Central memory CD8-positive, alpha-beta T cell (primary cell): ENCODE results near the gene SNCA.

ENCODE experiments used
- ATAC-seq: fragments of 150-1000 bp; cut with Tn5 transposase; replicated peaks from 2 replicates; pipeline ENCODE4 v1.10.0; 2022; ENCODE audit warnings: mild to moderate bottlenecking, moderate FRiP score, moderate number of reproducible peaks; ENCODE audit not compliant: poor library complexity, severe bottlenecking; ENCODE audit errors: extremely low read depth
- DNase-seq, 2 donors: peaks; one replicate each; pipeline ENCODE4 v3.0.0; 2021; ENCODE audit warnings: low spot score in 2 of 2
- H3K27ac Mint-ChIP-seq: one replicate; pipeline ENCODE4 v1.8.0; 2022; ENCODE audit warnings: low read depth, mild to moderate bottlenecking, moderate library complexity, mixed read lengths
- H3K27me3 Mint-ChIP-seq: one replicate; pipeline ENCODE4 v1.8.0; 2022; ENCODE audit warnings: mixed read lengths
- H3K36me3 Mint-ChIP-seq: one replicate; pipeline ENCODE4 v1.8.0; 2022; ENCODE audit warnings: mild to moderate bottlenecking, moderate library complexity, mixed read lengths; ENCODE audit not compliant: insufficient read depth
- H3K4me1 Mint-ChIP-seq: one replicate; pipeline ENCODE4 v1.8.0; 2022; ENCODE audit warnings: mixed read lengths
- H3K4me3 Mint-ChIP-seq: one replicate; pipeline ENCODE4 v1.8.0; 2022; ENCODE audit warnings: mild to moderate bottlenecking, moderate library complexity, mixed read lengths
- H3K9me3 Mint-ChIP-seq: one replicate; pipeline ENCODE4 v1.8.0; 2022; ENCODE audit warnings: mixed read lengths

The SNCA gene

DNA sequence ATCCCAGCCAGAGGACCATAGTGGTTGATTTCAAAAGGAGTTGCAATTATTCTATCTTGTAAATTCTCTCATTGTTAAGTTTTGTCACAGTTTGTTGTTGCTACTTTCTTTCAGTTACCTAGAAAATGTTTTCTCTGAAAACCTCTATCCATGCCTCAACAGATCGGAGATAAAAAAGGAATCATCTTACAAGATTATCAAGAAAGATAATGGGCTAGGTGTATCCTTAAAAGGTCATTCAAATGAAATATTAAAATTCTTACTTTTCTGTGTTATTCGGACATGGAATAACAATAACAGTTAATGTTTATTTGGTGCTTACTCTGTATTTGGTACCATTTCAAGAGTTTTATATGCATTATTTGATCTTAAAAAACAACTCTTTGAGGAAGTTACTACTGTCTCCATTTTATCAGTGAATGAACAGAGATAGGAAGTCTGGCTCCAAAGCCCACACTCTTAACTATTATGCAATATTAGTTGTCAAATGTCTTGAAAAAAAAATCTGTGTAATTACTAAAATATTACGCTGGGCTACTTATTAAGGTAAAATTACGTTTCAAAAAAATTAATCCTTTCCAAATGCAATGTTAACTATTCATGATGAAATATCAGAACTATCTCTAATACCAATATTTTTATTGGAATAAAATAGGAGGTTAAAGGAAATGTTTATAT lies 97.5 kb downstream of the SNCA start:
- ATAC-seq (no peak), DNase-seq (no peak)
- no peak overlapping the region for H3K4me3 Mint-ChIP-seq
- H3K4me1 Mint-ChIP-seq: no peaks in the 10 kb centered on the region
- H3K9me3 Mint-ChIP-seq: no peaks in the 10 kb centered on the region
- H3K27ac Mint-ChIP-seq: no peak overlapping the region
- no peaks in the 10 kb centered on the region for H3K27me3 Mint-ChIP-seq
- H3K36me3 Mint-ChIP-seq: no peaks in the 10 kb centered on the region

DNA sequence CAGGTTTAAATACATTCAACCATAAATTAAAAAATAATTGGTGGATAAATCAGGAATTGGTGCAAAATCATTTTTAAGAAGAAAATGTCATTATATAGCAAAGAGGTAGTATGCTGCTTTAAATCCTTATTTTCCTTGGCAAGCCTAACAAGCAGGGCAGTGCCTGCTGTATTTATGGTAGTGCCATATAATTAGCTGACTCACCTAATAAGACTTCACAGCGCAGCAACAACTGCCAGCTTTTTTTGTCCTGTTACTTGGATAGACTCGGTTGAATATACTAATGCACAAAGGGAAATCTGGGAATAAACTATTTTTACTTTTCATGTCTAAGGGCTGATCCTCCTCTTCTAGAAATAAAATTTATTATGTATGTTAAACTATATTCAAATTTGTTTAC lies 99.1 kb downstream of the SNCA start:
- no peaks in the 10 kb centered on the region for H3K9me3 Mint-ChIP-seq
- H3K4me1 Mint-ChIP-seq: no peaks in the 10 kb centered on the region
- no peak overlapping the region for H3K27ac Mint-ChIP-seq
- no peak for ATAC-seq
- H3K27me3 Mint-ChIP-seq: no peaks in the 10 kb centered on the region
- no peaks in the 10 kb centered on the region for H3K36me3 Mint-ChIP-seq
- DNase-seq: no peak
- H3K4me3 Mint-ChIP-seq: no peak overlapping the region

DNA sequence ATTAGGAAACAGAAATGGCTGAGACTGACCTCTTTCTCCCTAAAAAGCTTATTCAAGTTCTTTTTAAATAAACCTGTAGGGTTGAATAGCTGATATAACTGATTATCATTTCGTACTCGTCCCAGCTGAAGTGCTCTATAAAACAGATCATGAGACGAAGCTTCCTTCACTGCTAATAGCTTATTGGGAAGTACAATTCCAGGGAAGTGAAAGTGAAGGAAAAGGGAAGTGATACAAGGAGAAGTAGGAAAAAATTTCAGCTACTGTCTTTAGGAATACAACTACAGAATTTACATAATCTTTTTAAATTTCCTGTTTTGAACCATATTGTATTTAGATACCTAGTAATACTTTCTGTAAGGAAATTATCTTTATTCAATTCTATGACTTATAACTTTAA lies 103.0 kb downstream of the SNCA start:
- Mint-ChIP-seq H3K9me3 (no peaks in the 10 kb centered on the region), H3K36me3 (no peaks in the 10 kb centered on the region), H3K4me1 (no peaks in the 10 kb centered on the region), H3K27me3 (no peaks in the 10 kb centered on the region), H3K4me3 (no peak overlapping the region), H3K27ac (no peak overlapping the region)
- ATAC-seq (no peak), DNase-seq (no peak)

DNA sequence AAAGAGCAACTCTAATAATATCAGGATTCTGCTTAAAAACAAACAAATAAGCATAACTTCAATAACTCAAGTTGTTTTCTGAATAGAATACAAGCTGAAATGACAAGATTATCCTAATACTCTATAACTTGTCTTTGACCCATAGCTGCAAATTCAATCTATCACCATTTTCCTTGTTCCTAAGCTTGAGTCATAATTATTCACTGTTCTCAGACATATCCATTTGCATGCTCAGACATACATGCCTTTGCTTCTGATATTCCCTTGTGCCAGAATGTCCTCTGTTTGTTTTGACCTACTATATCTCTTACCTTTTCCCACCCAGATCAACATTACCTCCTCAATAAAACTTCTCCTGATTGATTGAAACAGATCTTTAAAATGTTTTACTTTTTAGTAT lies 109.7 kb downstream of the SNCA start:
- no peaks in the 10 kb centered on the region for H3K9me3 Mint-ChIP-seq
- DNase-seq (no peak), ATAC-seq (no peak)
- no peak overlapping the region for H3K27ac Mint-ChIP-seq
- no peaks in the 10 kb centered on the region for H3K4me1 Mint-ChIP-seq
- H3K27me3 Mint-ChIP-seq: peaks cover 20% of the 10 kb centered on the region
- H3K36me3 Mint-ChIP-seq: no peaks in the 10 kb centered on the region
- H3K4me3 Mint-ChIP-seq: no peak overlapping the region

DNA sequence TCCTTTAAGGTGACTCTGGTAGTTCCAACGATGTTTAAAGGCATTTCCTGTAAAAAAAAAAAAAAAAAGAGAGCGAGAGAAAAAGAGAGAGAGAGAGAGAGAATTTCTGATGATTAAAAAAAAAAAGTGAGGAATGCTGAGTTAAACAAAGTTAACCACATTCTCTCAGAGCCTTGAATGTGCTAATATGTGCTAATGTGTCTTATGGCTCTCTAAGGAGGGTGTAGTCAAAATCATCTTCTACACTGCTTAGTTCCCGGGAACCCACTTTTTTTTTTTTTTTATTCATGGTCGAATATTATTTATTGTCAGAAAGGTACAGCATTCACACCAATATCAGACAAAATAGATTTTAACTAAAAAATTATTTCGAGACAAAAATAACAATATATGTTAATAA lies 111.7 kb downstream of the SNCA start:
- Mint-ChIP-seq H3K4me3 (no peak overlapping the region), H3K9me3 (no peaks in the 10 kb centered on the region), H3K4me1 (no peaks in the 10 kb centered on the region), H3K27me3 (peaks cover 21% of the 10 kb centered on the region), H3K27ac (no peak overlapping the region), H3K36me3 (no peaks in the 10 kb centered on the region)
- no peak for ATAC-seq
- no peak for DNase-seq

DNA sequence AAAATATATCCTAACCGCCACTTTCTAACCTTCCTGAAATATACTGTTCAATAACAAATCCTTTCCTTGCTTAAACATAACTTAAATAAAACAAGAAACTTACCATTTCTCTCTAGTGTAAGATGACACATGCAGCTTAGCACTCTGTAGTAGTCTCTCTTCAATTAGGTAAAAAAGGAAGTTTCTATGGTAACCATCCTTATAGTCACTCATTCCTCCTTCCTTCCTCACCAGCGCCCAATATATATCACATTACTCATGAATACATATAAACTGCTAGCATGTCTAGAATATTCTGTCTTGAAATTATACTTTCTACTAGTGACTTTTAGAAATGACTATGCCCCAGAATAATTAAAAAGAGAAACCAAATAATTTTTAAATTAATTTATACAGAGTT lies 112.2 kb downstream of the SNCA start:
- Mint-ChIP-seq H3K27ac (no peak overlapping the region), H3K4me3 (no peak overlapping the region), H3K4me1 (no peaks in the 10 kb centered on the region), H3K9me3 (no peaks in the 10 kb centered on the region), H3K27me3 (peaks cover 26% of the 10 kb centered on the region), H3K36me3 (no peaks in the 10 kb centered on the region)
- ATAC-seq: no peak
- DNase-seq: no peak

DNA sequence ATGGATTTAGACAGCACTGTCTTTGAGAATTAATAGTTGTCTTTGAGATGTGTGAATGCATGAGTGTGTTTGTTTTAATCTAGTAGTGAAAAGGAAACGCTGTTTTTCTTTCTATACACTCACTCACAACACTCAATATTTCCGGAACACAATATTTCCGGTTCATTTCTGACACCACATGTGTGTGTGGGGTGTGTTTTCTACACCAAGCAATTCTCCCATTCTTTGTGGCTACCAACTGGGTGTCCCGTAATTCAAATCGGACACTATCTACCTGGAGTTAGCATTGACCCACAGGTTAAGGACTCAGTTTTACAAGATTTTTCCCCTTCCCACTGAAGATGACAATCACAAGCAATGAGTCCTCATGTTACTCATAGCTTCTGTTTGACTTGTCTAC lies 113.9 kb downstream of the SNCA start:
- Mint-ChIP-seq H3K4me1 (no peaks in the 10 kb centered on the region), H3K36me3 (no peaks in the 10 kb centered on the region), H3K4me3 (no peak overlapping the region), H3K27ac (no peak overlapping the region), H3K27me3 (peaks cover 36% of the 10 kb centered on the region), H3K9me3 (no peaks in the 10 kb centered on the region)
- no peak for DNase-seq
- ATAC-seq: no peak

DNA sequence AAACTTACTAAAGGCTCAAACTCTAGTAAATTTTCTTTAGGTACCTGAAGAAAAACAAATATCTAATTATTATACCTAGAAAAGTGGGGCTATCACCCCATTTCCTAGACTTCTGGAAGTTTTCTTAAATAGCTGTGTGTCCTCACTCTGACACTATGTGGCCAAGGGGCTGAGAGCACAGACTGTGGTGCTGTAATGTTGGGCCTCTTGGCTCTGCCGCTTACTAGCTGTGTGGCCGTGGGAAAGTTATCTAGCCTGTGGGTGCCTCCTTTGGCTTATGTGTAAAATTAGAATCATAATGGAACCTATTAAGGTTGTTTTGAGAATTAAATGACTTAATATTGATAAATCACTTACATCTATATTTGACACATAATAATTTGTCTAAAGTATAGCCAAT lies 114.4 kb downstream of the SNCA start:
- Mint-ChIP-seq H3K9me3 (no peaks in the 10 kb centered on the region), H3K36me3 (no peaks in the 10 kb centered on the region), H3K27ac (no peak overlapping the region), H3K27me3 (peaks cover 36% of the 10 kb centered on the region), H3K4me3 (no peak overlapping the region), H3K4me1 (no peaks in the 10 kb centered on the region)
- DNase-seq (no peak), ATAC-seq (no peak)

DNA sequence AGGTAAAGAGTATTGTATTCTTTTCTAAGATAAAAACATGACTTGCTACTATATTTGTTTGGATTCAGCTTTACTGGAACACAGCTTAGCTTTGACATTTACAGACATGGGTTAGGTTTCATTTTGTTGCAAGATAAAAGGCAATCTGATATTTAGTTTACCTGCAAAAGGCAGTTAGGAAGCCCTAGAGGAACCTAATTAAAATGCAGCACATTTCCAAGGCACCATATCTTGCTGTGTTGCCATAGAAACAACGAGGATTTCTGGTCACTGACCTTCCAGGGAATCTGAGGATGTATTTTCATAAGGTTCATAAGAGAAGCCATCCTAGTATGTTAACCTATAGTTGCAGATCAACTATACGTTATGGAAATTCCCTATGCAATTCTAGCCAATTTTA lies 116.0 kb downstream of the SNCA start:
- no peak for DNase-seq
- no peak overlapping the region for H3K27ac Mint-ChIP-seq
- peaks cover 37% of the 10 kb centered on the region for H3K27me3 Mint-ChIP-seq
- no peaks in the 10 kb centered on the region for H3K9me3 Mint-ChIP-seq
- no peak for ATAC-seq
- H3K4me3 Mint-ChIP-seq: no peak overlapping the region
- no peaks in the 10 kb centered on the region for H3K4me1 Mint-ChIP-seq
- no peaks in the 10 kb centered on the region for H3K36me3 Mint-ChIP-seq

DNA sequence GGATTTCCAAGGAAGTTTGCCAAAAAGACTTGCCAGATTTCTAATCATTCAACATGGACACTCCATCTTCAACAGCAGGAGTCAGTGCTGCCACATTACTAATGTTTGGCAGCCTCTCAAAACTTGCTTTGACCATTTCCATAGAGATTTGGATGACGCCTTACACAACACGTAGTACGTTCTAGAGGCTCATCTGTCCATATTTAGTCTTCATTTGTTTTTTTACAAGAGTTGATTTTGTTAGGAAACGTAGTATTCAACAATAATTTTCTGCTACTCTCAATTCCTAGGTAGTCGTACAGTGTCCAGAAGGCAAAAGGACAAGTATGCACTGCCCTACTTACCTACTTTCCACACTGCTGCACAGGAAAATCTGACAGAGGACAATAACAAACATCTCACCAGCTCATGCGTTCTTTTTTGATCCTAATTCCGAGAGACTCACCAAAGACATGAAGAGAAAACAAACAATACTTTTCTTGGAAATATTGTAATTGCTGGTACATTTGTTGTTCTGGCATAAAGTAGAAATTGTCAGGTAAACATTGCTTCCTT lies 117.3 kb downstream of the SNCA start:
- no peaks in the 10 kb centered on the region for H3K9me3 Mint-ChIP-seq
- no peak for DNase-seq
- ATAC-seq: no peak
- peaks cover 39% of the 10 kb centered on the region for H3K27me3 Mint-ChIP-seq
- no peaks in the 10 kb centered on the region for H3K36me3 Mint-ChIP-seq
- no peak overlapping the region for H3K4me3 Mint-ChIP-seq
- no peaks in the 10 kb centered on the region for H3K4me1 Mint-ChIP-seq
- no peak overlapping the region for H3K27ac Mint-ChIP-seq

DNA sequence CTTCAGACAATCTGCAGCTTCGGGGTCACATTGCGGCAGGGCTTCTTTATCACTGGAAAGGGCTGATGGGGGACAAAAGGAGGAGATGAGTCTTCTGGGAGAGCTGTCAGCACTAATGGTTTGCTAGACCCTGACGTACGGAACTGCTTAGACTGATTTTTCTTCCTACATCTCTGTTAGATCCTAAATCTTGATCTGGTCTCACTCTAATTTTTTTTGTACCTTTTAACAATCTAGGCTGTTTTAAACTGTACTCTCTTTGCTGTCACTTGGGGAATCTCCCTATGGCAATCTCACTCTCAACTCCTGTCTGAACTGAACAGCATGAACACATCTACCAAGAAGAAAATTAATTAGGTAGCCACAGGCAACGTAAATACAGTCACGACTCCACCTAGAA lies 120.1 kb downstream of the SNCA start:
- H3K27ac Mint-ChIP-seq: no peak overlapping the region
- ATAC-seq (no peak), DNase-seq (no peak)
- no peaks in the 10 kb centered on the region for H3K9me3 Mint-ChIP-seq
- H3K4me3 Mint-ChIP-seq: no peak overlapping the region
- H3K27me3 Mint-ChIP-seq: peaks cover 25% of the 10 kb centered on the region
- no peaks in the 10 kb centered on the region for H3K4me1 Mint-ChIP-seq
- H3K36me3 Mint-ChIP-seq: no peaks in the 10 kb centered on the region

DNA sequence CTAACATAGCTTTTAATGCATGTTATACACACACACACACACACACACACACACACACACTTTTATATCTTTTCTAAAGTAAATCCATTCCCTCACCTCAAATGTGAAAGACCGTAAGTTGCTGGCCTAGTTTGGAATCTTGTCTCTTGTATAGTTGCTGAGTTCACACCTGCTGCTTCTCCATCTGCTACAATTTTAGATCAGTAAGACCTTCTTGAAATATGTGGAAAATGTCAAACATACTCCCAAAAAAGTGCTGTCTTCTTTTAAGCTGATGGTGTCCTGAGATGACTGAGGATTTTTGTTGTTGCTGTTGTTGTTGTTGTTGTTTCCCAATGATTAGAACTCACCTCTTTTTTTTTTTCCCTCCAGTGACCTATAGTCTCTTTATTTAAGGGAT lies 121.3 kb downstream of the SNCA start:
- Mint-ChIP-seq H3K9me3 (no peaks in the 10 kb centered on the region), H3K27ac (no peak overlapping the region), H3K4me3 (no peak overlapping the region), H3K36me3 (no peaks in the 10 kb centered on the region), H3K27me3 (peaks cover 25% of the 10 kb centered on the region), H3K4me1 (no peaks in the 10 kb centered on the region)
- ATAC-seq (no peak), DNase-seq (no peak)

DNA sequence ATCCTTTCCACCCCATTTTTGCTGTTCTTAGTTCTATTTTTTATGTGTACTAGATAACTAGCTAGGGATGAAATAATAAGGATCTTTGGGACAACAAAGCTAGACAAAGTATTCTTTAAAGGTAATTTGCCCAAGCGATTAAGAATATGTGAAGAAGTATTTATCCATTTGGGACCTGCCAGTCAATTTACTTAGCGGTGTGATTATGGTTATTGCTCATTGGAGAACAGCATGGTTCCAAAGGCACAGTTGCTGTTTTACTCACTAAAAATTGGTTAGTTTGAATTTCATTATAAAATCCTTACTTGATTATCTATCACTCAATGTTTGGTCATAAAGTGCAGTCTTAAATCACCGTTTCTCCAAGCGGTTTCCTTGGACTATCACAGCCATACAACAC lies 124.1 kb downstream of the SNCA start:
- H3K27ac Mint-ChIP-seq: no peak overlapping the region
- peaks cover 17% of the 10 kb centered on the region for H3K27me3 Mint-ChIP-seq
- H3K36me3 Mint-ChIP-seq: no peaks in the 10 kb centered on the region

More for the DNA sequence above, 124.1 kb downstream of the SNCA start:
- Mint-ChIP-seq H3K4me1 (no peaks in the 10 kb centered on the region), H3K9me3 (no peaks in the 10 kb centered on the region), H3K4me3 (no peak overlapping the region)
- no peak for DNase-seq
- ATAC-seq: no peak
